ENCODE data around the gene RLN1.

The RLN1 gene

DNA sequence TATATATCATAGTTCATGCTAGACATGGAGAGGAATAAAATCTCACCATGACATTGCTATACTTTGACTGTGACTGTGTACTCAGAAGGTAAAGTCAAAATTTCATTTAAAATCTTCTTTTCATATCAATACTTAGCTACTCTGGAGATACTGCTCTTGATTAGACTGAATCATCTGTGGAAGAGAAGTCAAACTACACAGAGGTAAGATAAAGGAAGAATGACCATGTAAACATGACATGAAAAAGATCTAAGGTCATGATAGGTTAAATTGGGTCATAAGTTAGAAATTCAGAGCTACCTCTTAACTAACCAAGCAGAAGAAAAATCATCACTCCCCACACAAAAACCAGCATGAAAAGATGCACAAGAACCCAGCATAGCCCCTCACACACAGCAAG is 44.8 kb upstream of the RLN1 start:
- DNase-seq (ENCODE audit: low spot score) = no peak
- H3K18ac ChIP-seq (ENCODE audit: low read length) = no peak overlapping the region

DNA sequence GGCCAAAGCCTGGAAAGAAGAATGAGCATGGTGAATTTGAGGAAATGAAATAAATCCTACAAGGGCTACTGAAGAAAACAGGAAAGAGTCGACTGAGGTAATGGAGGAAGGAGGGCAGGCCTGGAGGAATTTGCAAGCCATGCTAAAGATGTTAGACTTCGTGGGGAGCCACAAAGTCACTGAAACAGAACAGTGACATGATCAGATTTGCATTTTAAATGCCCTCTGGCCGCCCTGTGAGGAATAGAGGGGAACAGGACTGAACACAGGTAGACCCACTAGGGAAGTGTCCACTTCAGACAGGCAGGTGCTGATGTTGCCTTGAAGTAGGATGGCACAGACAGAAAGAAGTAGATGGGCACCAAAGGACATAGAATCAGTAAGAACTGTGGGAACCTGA is 42.8 kb upstream of the RLN1 start:
- Histone ChIP-seq H2BK15ac (ENCODE audit: low read length) (no peak overlapping the region), H4K91ac (ENCODE audit: low read depth, low read length, poor library complexity) (no peak overlapping the region), H3K79me1 (ENCODE audit: low read depth, low read length) (no peaks in the 10 kb centered on the region), H4K8ac (ENCODE audit: low read depth, low read length) (no peak overlapping the region), H3K4me1 (ENCODE audit: control insufficient read depth in 2 of 2, insufficient read depth in 1 of 2, low read depth in 1 of 2, low read length in 2 of 2) (no peaks in the 10 kb centered on the region), H2AFZ (ENCODE audit: low read length) (no peak overlapping the region), H3K27ac (replicated peaks; ENCODE audit: low read length) (no peak overlapping the region), H3K9me3 (replicated peaks in 1 of 2; ENCODE audit: control insufficient read depth in 2 of 2, insufficient read depth in 1 of 2, low read depth in 1 of 2, low read length in 2 of 2) (no peaks in the 10 kb centered on the region), H3K27me3 (ENCODE audit: control insufficient read depth in 3 of 3, insufficient read depth in 3 of 3, low read depth in 1 of 3, low read length in 3 of 3) (no peaks in the 10 kb centered on the region), H3K14ac (ENCODE audit: low read length) (no peak overlapping the region), H3K18ac (ENCODE audit: low read length) (no peak overlapping the region), H3K9ac (ENCODE audit: low read depth, low read length, poor library complexity) (no peak overlapping the region), H2BK12ac (ENCODE audit: low read length) (no peak overlapping the region), H3K4me3 (ENCODE audit: low read length in 2 of 2) (no peak overlapping the region), H2BK5ac (ENCODE audit: low read length) (no peak overlapping the region), H2AK5ac (ENCODE audit: low read depth, low read length) (no peak overlapping the region), H2BK120ac (ENCODE audit: low read depth, low read length) (no peak overlapping the region), H3K4ac (ENCODE audit: low read length) (no peak overlapping the region), H3K23ac (ENCODE audit: low read depth, low read length, poor library complexity) (no peak overlapping the region), H3K36me3 (replicated peaks in 1 of 2; ENCODE audit: control insufficient read depth in 2 of 2, insufficient read depth in 2 of 2, low read length in 2 of 2) (no peaks in the 10 kb centered on the region), H3K4me2 (ENCODE audit: insufficient read depth, low read length, poor library complexity, severe bottlenecking) (no peak overlapping the region)
- DNase-seq (ENCODE audit: low spot score) = no peak
- WGBS, 2 donors (ENCODE audit: extremely low coverage in 2 of 2, insufficient read length in 2 of 2, insufficient replicate concordance in 1 of 2) = no CpG with 5 or more reads among the region's 3 CpGs

More for the DNA sequence above, 44.8 kb upstream of the RLN1 start:
- no peak overlapping the region for H3K27ac ChIP-seq (replicated peaks; ENCODE audit: low read length)
- no peak overlapping the region for H2BK15ac ChIP-seq (ENCODE audit: low read length)
- no peak overlapping the region for H2BK5ac ChIP-seq (ENCODE audit: low read length)
- H3K9ac ChIP-seq (ENCODE audit: low read depth, low read length, poor library complexity) = no peak overlapping the region
- H3K4me3 ChIP-seq (ENCODE audit: low read length in 2 of 2) = no peak overlapping the region
- no peak overlapping the region for H3K23ac ChIP-seq (ENCODE audit: low read depth, low read length, poor library complexity)
- no peak overlapping the region for H3K14ac ChIP-seq (ENCODE audit: low read length)
- no peaks in the 10 kb centered on the region for H3K27me3 ChIP-seq (ENCODE audit: control insufficient read depth in 3 of 3, insufficient read depth in 3 of 3, low read depth in 1 of 3, low read length in 3 of 3)
- no peak overlapping the region for H2AK5ac ChIP-seq (ENCODE audit: low read depth, low read length)
- no peak overlapping the region for H4K8ac ChIP-seq (ENCODE audit: low read depth, low read length)
- no peaks in the 10 kb centered on the region for H3K79me1 ChIP-seq (ENCODE audit: low read depth, low read length)
- no peak overlapping the region for H3K4ac ChIP-seq (ENCODE audit: low read length)
- no peak overlapping the region for H3K4me2 ChIP-seq (ENCODE audit: insufficient read depth, low read length, poor library complexity, severe bottlenecking)
- H4K91ac ChIP-seq (ENCODE audit: low read depth, low read length, poor library complexity) = no peak overlapping the region
- no peaks in the 10 kb centered on the region for H3K9me3 ChIP-seq (replicated peaks in 1 of 2; ENCODE audit: control insufficient read depth in 2 of 2, insufficient read depth in 1 of 2, low read depth in 1 of 2, low read length in 2 of 2)
- H3K36me3 ChIP-seq (replicated peaks in 1 of 2; ENCODE audit: control insufficient read depth in 2 of 2, insufficient read depth in 2 of 2, low read length in 2 of 2) = no peaks in the 10 kb centered on the region
- no peak overlapping the region for H2BK12ac ChIP-seq (ENCODE audit: low read length)
- no peak overlapping the region for H2AFZ ChIP-seq (ENCODE audit: low read length)
- H2BK120ac ChIP-seq (ENCODE audit: low read depth, low read length) = no peak overlapping the region
- peaks cover 0 to 13% of the 10 kb centered on the region in 2 donors for H3K4me1 ChIP-seq (ENCODE audit: control insufficient read depth in 2 of 2, insufficient read depth in 1 of 2, low read depth in 1 of 2, low read length in 2 of 2)

- no peak overlapping the region for H2BK15ac ChIP-seq (ENCODE audit: low read length)
- no peak overlapping the region for H3K9ac ChIP-seq (ENCODE audit: low read depth, low read length, poor library complexity)
- no peak overlapping the region for H4K8ac ChIP-seq (ENCODE audit: low read depth, low read length)
- H2BK12ac ChIP-seq (ENCODE audit: low read length) = no peak overlapping the region
- no peak overlapping the region for H2BK120ac ChIP-seq (ENCODE audit: low read depth, low read length)
- H2AK5ac ChIP-seq (ENCODE audit: low read depth, low read length) = no peak overlapping the region
- no peak overlapping the region for H3K18ac ChIP-seq (ENCODE audit: low read length)
- DNase-seq (ENCODE audit: low spot score) = no peak
- H3K23ac ChIP-seq (ENCODE audit: low read depth, low read length, poor library complexity) = no peak overlapping the region
- no peak overlapping the region for H3K4me3 ChIP-seq (ENCODE audit: low read length in 2 of 2)
- H3K27me3 ChIP-seq (ENCODE audit: control insufficient read depth in 3 of 3, insufficient read depth in 3 of 3, low read depth in 1 of 3, low read length in 3 of 3) = no peaks in the 10 kb centered on the region
- no peaks in the 10 kb centered on the region for H3K9me3 ChIP-seq (replicated peaks in 1 of 2; ENCODE audit: control insufficient read depth in 2 of 2, insufficient read depth in 1 of 2, low read depth in 1 of 2, low read length in 2 of 2)
- H3K14ac ChIP-seq (ENCODE audit: low read length) = no peak overlapping the region
- no peak overlapping the region for H3K4me2 ChIP-seq (ENCODE audit: insufficient read depth, low read length, poor library complexity, severe bottlenecking)
- H3K36me3 ChIP-seq (replicated peaks in 1 of 2; ENCODE audit: control insufficient read depth in 2 of 2, insufficient read depth in 2 of 2, low read length in 2 of 2) = no peaks in the 10 kb centered on the region
- H3K4ac ChIP-seq (ENCODE audit: low read length) = no peak overlapping the region
- H2AFZ ChIP-seq (ENCODE audit: low read length) = no peak overlapping the region
- H4K91ac ChIP-seq (ENCODE audit: low read depth, low read length, poor library complexity) = no peak overlapping the region
- no CpG with 5 or more reads among the region's 6 CpGs for WGBS, 2 donors (ENCODE audit: extremely low coverage in 2 of 2, insufficient read length in 2 of 2, insufficient replicate concordance in 1 of 2)
- H3K79me1 ChIP-seq (ENCODE audit: low read depth, low read length) = no peaks in the 10 kb centered on the region
- no peaks in the 10 kb centered on the region for H3K4me1 ChIP-seq (ENCODE audit: control insufficient read depth in 2 of 2, insufficient read depth in 1 of 2, low read depth in 1 of 2, low read length in 2 of 2)
- H3K27ac ChIP-seq (replicated peaks; ENCODE audit: low read length) = no peak overlapping the region
- no peak overlapping the region for H2BK5ac ChIP-seq (ENCODE audit: low read length)
Observed at GRCh38 chr9:5375790-5376477, 36.3 kb upstream of the RLN1 start.

DNA sequence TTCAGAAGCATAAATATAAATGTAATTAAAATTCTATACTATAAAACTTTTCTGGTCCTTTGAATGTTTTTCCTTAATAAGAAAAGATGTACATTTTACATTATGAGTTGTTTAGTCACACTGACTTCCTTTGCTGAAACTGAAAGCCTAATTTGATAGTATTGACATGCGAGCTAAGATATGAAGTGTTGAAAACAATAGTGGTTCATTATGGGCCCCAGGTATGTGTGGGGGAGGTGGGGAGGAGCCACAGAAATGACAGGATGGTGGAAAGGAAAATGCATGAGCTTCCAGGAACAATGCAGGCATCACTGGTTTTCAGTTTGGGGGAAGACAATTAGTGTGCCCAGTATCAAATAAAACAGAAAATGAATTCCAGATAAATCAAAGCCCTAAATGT is 35.4 kb upstream of the RLN1 start:
- no peak overlapping the region for H4K8ac ChIP-seq (ENCODE audit: low read depth, low read length)
- no peak overlapping the region for H3K18ac ChIP-seq (ENCODE audit: low read length)
- no peak overlapping the region for H2BK15ac ChIP-seq (ENCODE audit: low read length)
- H3K27ac ChIP-seq (replicated peaks; ENCODE audit: low read length) = no peak overlapping the region
- H2BK12ac ChIP-seq (ENCODE audit: low read length) = no peak overlapping the region
- H2AK5ac ChIP-seq (ENCODE audit: low read depth, low read length) = no peak overlapping the region
- H3K14ac ChIP-seq (ENCODE audit: low read length) = no peak overlapping the region
- no peak overlapping the region for H3K4ac ChIP-seq (ENCODE audit: low read length)
- no peaks in the 10 kb centered on the region for H3K36me3 ChIP-seq (replicated peaks in 1 of 2; ENCODE audit: control insufficient read depth in 2 of 2, insufficient read depth in 2 of 2, low read length in 2 of 2)
- no CpG with 5 or more reads among the region's 1 CpG for WGBS, 2 donors (ENCODE audit: extremely low coverage in 2 of 2, insufficient read length in 2 of 2, insufficient replicate concordance in 1 of 2)
- H4K91ac ChIP-seq (ENCODE audit: low read depth, low read length, poor library complexity) = no peak overlapping the region
- no peak overlapping the region for H3K23ac ChIP-seq (ENCODE audit: low read depth, low read length, poor library complexity)
- DNase-seq (ENCODE audit: low spot score) = no peak
- H3K9me3 ChIP-seq (replicated peaks in 1 of 2; ENCODE audit: control insufficient read depth in 2 of 2, insufficient read depth in 1 of 2, low read depth in 1 of 2, low read length in 2 of 2) = no peaks in the 10 kb centered on the region
- H2BK120ac ChIP-seq (ENCODE audit: low read depth, low read length) = no peak overlapping the region
- no peak overlapping the region for H3K9ac ChIP-seq (ENCODE audit: low read depth, low read length, poor library complexity)
- H2BK5ac ChIP-seq (ENCODE audit: low read length) = no peak overlapping the region
- H2AFZ ChIP-seq (ENCODE audit: low read length) = no peak overlapping the region
- H3K79me1 ChIP-seq (ENCODE audit: low read depth, low read length) = no peaks in the 10 kb centered on the region
- no peaks in the 10 kb centered on the region for H3K4me1 ChIP-seq (ENCODE audit: control insufficient read depth in 2 of 2, insufficient read depth in 1 of 2, low read depth in 1 of 2, low read length in 2 of 2)
- no peak overlapping the region for H3K4me3 ChIP-seq (ENCODE audit: low read length in 2 of 2)
- no peaks in the 10 kb centered on the region for H3K27me3 ChIP-seq (ENCODE audit: control insufficient read depth in 3 of 3, insufficient read depth in 3 of 3, low read depth in 1 of 3, low read length in 3 of 3)
- H3K4me2 ChIP-seq (ENCODE audit: insufficient read depth, low read length, poor library complexity, severe bottlenecking) = no peak overlapping the region

All from neuronal stem cell (in vitro differentiated cells).